ENCODE measurements around the gene CYP4F8. TPM values are rescaled to one million over a fixed set of nuclear protein-coding genes. Genes with fewer than 3 reads are reported as not detected.
"Not testable (repeated sequence)": the region's sequence is repeated elsewhere in the genome, so short reads cannot be mapped to it uniquely, and the experiment has no call there.

The CYP4F8 gene
- total RNA-seq, 4 donors from 2014 or later: not detected

- H3K27ac ChIP-seq: no peak overlapping the region
Measured at GRCh38 chr19:15587663-15588062, 27.4 kb upstream of the CYP4F8 start.

DNA sequence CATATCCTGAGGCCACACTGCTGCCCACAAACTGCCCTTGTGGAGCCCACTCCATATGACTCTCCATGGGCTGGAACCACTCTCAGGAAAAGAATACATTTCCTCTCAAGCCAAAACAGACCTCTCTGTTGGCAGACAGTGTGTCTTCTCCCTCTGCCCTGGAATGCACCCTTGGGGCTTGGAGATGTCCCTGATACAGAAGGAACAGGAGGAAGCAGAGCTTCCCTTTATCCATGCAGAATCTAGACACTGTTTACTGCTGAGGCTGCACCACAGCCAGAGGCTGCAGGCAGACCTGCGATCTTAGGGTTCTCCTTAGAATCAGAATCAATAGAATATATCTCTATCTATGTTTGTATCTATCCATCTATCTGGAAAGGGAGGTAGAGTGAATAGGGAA lies 26.8 kb upstream of the CYP4F8 start:
- Histone ChIP-seq H3K4me1 (peaks cover 0 to 8% (median 0%) of the 10 kb centered on the region in 3 donors), H3K4me3 (no peak overlapping the region), H3K27me3 (peaks cover 77% of the 10 kb centered on the region), H3K27ac (no peak overlapping the region), H3K9me3 (peaks cover 0 to 11% (median 0%) of the 10 kb centered on the region in 3 donors), H3K36me3 (no peaks in the 10 kb centered on the region)
- WGBS, 2 donors (ENCODE audit: low coverage in 1 of 2): 100% methylated on average over 1 of the region's 1 CpG; no CpG with 5 or more reads in 1 of the 2 donors
- no peak for ATAC-seq
- TF ChIP-seq EP300 (IDR thresholded peaks at IDR 0.05) (no peak), POLR2A (IDR thresholded peaks at IDR 0.05) (no peak), POLR2AphosphoS5 (IDR thresholded peaks at IDR 0.05) (no peak), CTCF (IDR thresholded peaks at IDR 0.05) (no peak)

More at GRCh38 chr19:15587663-15588062, 27.4 kb upstream of the CYP4F8 start:
- Histone ChIP-seq H3K9me3 (peaks cover 0 to 10% (median 0%) of the 10 kb centered on the region in 3 donors), H3K4me1 (peaks cover 0 to 8% (median 0%) of the 10 kb centered on the region in 3 donors), H3K27me3 (peaks cover 83% of the 10 kb centered on the region), H3K4me3 (no peak overlapping the region), H3K36me3 (no peaks in the 10 kb centered on the region)
- WGBS, 2 donors (ENCODE audit: low coverage in 1 of 2): 42 to 76% methylated on average over 2 to 8 of the region's 9 CpGs
- TF ChIP-seq EP300 (IDR thresholded peaks at IDR 0.05) (no peak), POLR2A (IDR thresholded peaks at IDR 0.05) (no peak), POLR2AphosphoS5 (IDR thresholded peaks at IDR 0.05) (no peak), CTCF (IDR thresholded peaks at IDR 0.05) (no peak)
- ATAC-seq: no peak

DNA sequence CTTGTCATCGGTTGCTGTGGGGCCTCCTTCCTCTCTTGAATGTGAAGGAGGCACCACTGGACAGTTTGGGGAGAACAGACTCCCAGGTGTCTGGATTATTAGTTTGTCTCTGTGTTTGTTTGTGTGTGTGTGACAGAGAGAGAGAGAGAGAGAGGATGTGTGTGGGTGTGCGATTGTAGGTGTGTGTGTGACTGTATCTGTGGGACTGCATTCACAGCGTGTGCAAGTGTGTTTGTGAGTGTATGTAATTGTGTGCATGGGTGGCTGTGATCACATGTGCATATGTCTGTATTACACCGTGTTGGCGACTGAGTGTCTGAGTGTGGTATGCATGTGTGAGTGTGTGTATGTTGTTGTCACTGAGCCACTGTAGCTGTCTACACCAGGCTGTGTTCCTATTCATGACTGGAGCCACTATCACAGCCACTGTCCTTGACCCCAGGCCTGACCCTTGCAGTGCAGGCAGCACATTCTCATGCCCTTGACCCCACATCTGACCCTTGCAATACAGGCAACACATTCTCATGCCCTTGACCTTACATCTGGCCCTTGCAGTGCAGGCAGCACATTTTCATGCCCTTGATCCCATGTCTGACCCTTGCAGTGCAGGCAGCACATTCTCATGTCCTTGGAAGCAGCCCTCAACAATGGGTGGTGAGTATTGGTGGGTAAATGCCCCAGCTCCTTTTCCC lies 25.1 kb upstream of the CYP4F8 start:
- no peak for TF ChIP-seq CTCF (IDR thresholded peaks at IDR 0.05)
- no peak for TF ChIP-seq EP300 (IDR thresholded peaks at IDR 0.05)
- TF ChIP-seq POLR2A (IDR thresholded peaks at IDR 0.05): no peak
- TF ChIP-seq POLR2AphosphoS5 (IDR thresholded peaks at IDR 0.05): no peak
- Histone ChIP-seq H3K27me3 (peaks cover 70% of the 10 kb centered on the region), H3K27ac (no peak overlapping the region), H3K9me3 (peaks cover 0 to 11% (median 0%) of the 10 kb centered on the region in 3 donors), H3K4me1 (peaks cover 0 to under 1% (median 0%) of the 10 kb centered on the region in 3 donors), H3K4me3 (no peak overlapping the region), H3K36me3 (no peaks in the 10 kb centered on the region)
- 79 to 85% methylated on average over 4 to 5 of the region's 5 CpGs for WGBS, 2 donors (ENCODE audit: low coverage in 1 of 2)
- ATAC-seq: no peak

DNA sequence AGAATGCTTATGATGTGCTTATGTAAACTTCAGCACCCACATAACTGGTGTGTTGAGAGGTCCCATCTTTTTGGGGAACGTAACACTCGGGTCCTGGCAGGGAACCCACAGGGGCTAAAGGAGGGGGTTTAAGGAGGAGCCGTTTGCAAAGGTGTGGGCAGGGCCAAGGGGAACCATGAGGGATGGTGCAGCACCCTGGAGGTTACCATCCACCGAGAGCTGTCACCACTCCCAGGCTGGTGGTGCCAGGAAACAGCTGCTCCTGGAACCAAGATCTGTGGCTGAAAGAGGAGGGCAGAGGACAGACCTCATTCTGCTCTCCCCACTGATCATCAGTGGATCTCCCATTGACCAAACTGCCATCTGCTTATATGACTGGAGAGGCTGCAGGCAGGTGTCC lies 23.2 kb upstream of the CYP4F8 start:
- Histone ChIP-seq H3K27ac (no peak overlapping the region), H3K4me3 (no peak overlapping the region), H3K27me3 (peaks cover 60% of the 10 kb centered on the region), H3K9me3 (peaks cover 0 to 14% (median 0%) of the 10 kb centered on the region in 3 donors), H3K36me3 (no peaks in the 10 kb centered on the region), H3K4me1 (no peaks in the 10 kb centered on the region)
- no peak for TF ChIP-seq EP300 (IDR thresholded peaks at IDR 0.05)
- no peak for TF ChIP-seq POLR2A (IDR thresholded peaks at IDR 0.05)
- TF ChIP-seq CTCF (IDR thresholded peaks at IDR 0.05): no peak
- no peak for TF ChIP-seq POLR2AphosphoS5 (IDR thresholded peaks at IDR 0.05)
- WGBS, 2 donors (ENCODE audit: low coverage in 1 of 2): 60% methylated on average over 4 of the region's 4 CpGs; no CpG with 5 or more reads in 1 of the 2 donors
- ATAC-seq: no peak

DNA sequence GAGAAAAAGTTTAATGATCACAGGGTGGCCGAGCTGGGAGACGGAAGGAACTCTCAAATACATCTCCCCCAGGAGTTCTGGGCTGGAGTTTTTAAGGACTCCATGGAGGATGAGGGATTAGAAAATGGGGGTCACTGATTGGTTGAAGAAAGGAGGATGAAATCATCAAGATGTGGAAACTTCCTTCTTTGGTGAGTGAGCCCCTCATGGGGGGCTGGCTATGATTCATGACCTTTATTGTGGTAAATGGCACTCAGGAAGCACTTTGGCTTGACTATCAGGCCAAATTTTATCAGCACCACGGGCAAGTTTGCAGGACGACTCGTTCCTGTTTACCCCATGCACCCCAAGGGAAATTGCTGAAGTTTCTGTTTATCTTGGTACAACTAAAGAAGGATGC lies 22.5 kb upstream of the CYP4F8 start:
- WGBS, 2 donors (ENCODE audit: low coverage in 1 of 2): 28 to 29% methylated on average over 2 to 3 of the region's 5 CpGs
- ATAC-seq, H3K4me3 ChIP-seq, H3K4me1 ChIP-seq, H3K36me3 ChIP-seq, H3K27ac ChIP-seq: not testable (repeated sequence)
- Histone ChIP-seq H3K27me3 (peaks cover 57% of the 10 kb centered on the region), H3K9me3 (peaks cover 0 to 17% (median 0%) of the 10 kb centered on the region in 3 donors)

DNA sequence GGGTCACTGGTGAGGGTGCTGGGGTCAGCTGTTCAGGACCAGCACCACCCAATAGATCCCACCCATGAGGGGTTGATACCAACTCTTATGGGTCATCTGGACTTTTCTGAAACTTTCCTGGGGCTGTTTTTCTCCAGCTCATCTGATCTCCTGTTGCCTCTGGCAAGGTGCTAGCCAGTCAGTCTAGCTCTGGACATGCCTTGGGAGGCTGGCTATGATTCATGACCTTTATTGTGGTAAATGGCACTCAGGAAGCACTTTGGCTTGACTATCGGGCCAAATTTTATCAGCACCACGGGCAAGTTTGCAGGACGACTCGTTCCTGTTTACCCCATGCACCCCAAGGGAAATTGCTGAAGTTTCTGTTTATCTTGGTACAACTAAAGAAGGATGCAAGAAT lies 21.3 kb upstream of the CYP4F8 start:
- 83% methylated on average over 2 of the region's 4 CpGs; no CpG with 5 or more reads in 1 of the 2 donors for WGBS, 2 donors (ENCODE audit: low coverage in 1 of 2)
- Histone ChIP-seq H3K27me3 (peaks cover 48% of the 10 kb centered on the region), H3K9me3 (peaks cover 0 to 17% (median 0%) of the 10 kb centered on the region in 3 donors)
- not testable (repeated sequence) for H3K36me3 ChIP-seq, ATAC-seq, H3K27ac ChIP-seq, H3K4me1 ChIP-seq, H3K4me3 ChIP-seq
